HUES6 (cell line): ENCODE results near the gene SPOCK1.
"Not testable (repeated sequence)": the region's sequence is repeated elsewhere in the genome, so short reads cannot be mapped to it uniquely, and the experiment has no call there.

Source experiments
- H3K27ac ChIP-seq: 2 replicates; pipeline ENCODE4 v1.7.0; 2013; ENCODE audit warnings: low read depth, mild to moderate bottlenecking, low read length, inconsistent platforms
- H3K27me3 ChIP-seq: 2 replicates; pipeline ENCODE4 v1.6.1; 2013; ENCODE audit warnings: low read length; ENCODE audit not compliant: control insufficient read depth, insufficient read depth
- H3K36me3 ChIP-seq: 2 replicates; pipeline ENCODE4 v1.6.1; 2013; ENCODE audit warnings: low read length; ENCODE audit not compliant: control insufficient read depth, insufficient read depth
- H3K4me1 ChIP-seq: 2 replicates; pipeline ENCODE4 v1.6.1; 2013; ENCODE audit warnings: low read length; ENCODE audit not compliant: control insufficient read depth, insufficient read depth
- H3K4me3 ChIP-seq: 2 replicates; pipeline ENCODE4 v1.5.1; 2013; ENCODE audit warnings: low read depth, low read length
- H3K9ac ChIP-seq: one replicate; pipeline ENCODE4 v1.6.1; 2013; ENCODE audit warnings: mild to moderate bottlenecking, low read length
- H3K9me3 ChIP-seq: 2 replicates; pipeline ENCODE4 v1.6.1; 2013; ENCODE audit warnings: low read depth, low read length; ENCODE audit not compliant: control insufficient read depth, insufficient read depth

Gene SPOCK1

DNA sequence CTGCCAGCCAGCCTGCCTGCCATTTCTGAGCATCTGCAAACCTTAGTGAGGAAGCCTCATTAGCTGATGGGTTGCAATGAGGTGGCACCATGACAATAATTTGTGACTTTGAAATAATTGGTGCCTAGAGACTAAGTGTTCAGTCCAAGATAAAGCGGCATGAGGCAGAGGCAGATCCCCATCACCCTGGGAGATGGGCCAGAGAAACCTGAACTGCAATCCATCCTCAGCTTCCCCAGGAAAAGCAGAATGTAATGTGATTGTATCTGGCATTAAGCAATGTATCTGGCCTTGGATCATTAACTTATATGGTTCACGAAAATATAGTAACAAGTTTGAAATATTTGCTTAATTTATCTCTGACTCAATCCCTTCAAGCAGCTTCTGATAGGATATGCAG lies 101.0 kb downstream of the SPOCK1 start:
- no peak overlapping the region for H3K27ac ChIP-seq
- no peaks in the 10 kb centered on the region for H3K9me3 ChIP-seq
- H3K9ac ChIP-seq = no peak overlapping the region
- H3K4me3 ChIP-seq = no peak overlapping the region
- H3K4me1 ChIP-seq = no peaks in the 10 kb centered on the region
- peaks cover 10% of the 10 kb centered on the region; the same call in 1 of the 2 replicates for H3K27me3 ChIP-seq
- no peaks in the 10 kb centered on the region for H3K36me3 ChIP-seq

DNA sequence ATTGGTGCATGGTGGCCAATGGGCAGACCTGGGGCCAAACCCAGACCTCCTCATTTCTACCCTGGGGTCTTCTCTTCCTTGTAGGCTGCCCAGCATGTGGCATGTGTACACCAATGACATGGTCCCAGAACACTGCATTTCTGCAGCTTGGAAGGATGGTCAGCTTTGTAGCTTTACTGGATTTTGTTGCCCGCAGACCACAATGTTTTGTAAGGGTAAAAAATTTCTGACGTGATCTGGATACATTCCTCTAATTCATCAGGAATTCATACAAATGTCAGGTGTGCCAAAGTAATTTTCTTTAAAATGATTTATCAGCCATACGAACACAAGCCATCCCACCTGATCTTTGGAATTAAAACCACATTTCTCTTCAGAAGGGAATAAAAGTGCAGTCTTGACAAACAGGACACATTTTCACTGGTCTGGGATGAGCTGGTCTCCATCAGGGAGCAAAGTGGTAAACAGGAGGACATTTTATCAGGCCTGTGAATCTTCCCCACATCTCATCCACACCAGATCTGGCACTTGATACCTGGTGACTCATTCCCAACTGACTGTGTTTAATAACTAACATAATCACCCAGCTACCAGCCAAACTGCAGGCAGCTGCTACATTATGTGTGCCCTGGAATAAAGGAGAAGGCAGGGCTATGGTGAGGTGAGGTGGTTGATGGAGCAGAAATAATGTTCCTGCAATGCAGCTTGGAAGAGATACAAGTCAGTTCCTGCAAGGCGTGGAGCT lies 103.9 kb downstream of the SPOCK1 start:
- Histone ChIP-seq H3K9ac (no peak overlapping the region), H3K27me3 (peaks cover 9% of the 10 kb centered on the region; the same call in 1 of the 2 replicates), H3K9me3 (no peaks in the 10 kb centered on the region), H3K27ac (no peak overlapping the region), H3K4me1 (no peaks in the 10 kb centered on the region), H3K4me3 (no peak overlapping the region), H3K36me3 (no peaks in the 10 kb centered on the region)

DNA sequence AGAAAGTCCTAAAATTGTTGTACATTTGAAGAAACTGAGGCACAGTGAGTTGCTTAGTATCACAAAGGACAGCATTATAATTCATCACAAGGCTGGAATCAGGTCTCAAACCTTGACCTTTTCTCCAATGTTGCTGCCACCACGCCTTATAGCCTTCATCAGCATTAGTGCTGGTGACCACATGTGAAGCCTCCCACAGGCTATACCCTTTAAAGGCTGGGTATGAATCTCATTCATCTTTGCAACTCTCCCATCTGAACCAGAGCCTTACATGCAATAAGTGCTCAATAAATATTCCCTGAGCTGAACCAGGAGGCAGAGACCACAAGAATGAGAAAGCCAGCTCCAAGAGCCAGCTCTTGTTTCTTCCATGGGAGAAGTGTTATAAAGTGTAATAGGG lies 104.7 kb downstream of the SPOCK1 start:
- Histone ChIP-seq H3K4me3 (no peak overlapping the region), H3K9ac (no peak overlapping the region), H3K36me3 (no peaks in the 10 kb centered on the region), H3K27ac (no peak overlapping the region), H3K27me3 (peaks cover 11% of the 10 kb centered on the region), H3K9me3 (no peaks in the 10 kb centered on the region), H3K4me1 (no peaks in the 10 kb centered on the region)

- Histone ChIP-seq H3K36me3 (no peaks in the 10 kb centered on the region), H3K4me1 (no peaks in the 10 kb centered on the region), H3K27ac (no peak overlapping the region), H3K9me3 (no peaks in the 10 kb centered on the region), H3K4me3 (no peak overlapping the region), H3K9ac (no peak overlapping the region), H3K27me3 (peaks cover 21% of the 10 kb centered on the region)
Measured at GRCh38 chr5:137393196-137393993, 105.7 kb downstream of the SPOCK1 start.

DNA sequence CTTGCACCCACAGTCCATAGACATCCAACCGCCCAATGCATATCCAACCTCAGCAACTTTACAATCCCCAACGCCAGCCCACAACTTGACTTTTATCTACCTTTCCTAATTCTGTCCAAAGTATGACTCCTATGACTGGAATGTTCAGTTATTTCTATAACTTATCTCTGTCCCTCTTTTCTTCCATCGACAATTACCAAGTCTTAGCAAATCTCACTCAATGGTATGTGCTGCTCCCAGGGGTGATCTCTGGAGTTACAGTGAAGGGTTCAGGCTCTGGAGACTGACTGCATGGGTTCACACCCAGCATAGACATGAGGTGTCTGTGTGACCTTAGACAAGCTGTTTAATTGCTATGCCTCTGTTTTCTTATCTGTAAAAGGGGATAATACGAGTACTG lies 106.9 kb downstream of the SPOCK1 start:
- H3K4me1 ChIP-seq = no peaks in the 10 kb centered on the region

DNA sequence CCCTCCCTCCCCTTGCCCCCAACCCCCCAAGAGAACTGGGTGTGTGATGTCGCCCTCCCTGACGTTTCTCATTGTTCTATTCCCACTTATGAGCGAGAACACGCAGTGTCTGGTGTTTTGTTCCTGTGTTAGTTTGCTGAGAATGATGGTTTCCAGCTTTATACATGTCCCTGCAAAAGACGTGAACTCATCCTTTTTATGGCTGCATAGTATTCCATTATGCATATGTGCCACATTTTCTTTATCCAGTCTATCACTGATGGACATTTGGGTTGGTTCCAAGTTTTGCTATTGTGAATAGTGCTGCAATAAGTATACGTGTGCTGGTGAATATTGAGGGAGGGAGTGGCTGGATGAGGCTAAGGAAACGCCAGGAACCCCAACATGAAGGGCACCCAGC lies 108.1 kb downstream of the SPOCK1 start:
- not testable (repeated sequence) for H3K9ac ChIP-seq, H3K27ac ChIP-seq, H3K4me1 ChIP-seq, H3K36me3 ChIP-seq, H3K9me3 ChIP-seq, H3K4me3 ChIP-seq
- peaks cover 18% of the 10 kb centered on the region for H3K27me3 ChIP-seq

More for the DNA sequence above, 106.9 kb downstream of the SPOCK1 start:
- no peak overlapping the region for H3K4me3 ChIP-seq
- no peaks in the 10 kb centered on the region for H3K9me3 ChIP-seq
- no peak overlapping the region for H3K27ac ChIP-seq
- no peak overlapping the region for H3K9ac ChIP-seq
- H3K27me3 ChIP-seq = peaks cover 22% of the 10 kb centered on the region
- no peaks in the 10 kb centered on the region for H3K36me3 ChIP-seq

DNA sequence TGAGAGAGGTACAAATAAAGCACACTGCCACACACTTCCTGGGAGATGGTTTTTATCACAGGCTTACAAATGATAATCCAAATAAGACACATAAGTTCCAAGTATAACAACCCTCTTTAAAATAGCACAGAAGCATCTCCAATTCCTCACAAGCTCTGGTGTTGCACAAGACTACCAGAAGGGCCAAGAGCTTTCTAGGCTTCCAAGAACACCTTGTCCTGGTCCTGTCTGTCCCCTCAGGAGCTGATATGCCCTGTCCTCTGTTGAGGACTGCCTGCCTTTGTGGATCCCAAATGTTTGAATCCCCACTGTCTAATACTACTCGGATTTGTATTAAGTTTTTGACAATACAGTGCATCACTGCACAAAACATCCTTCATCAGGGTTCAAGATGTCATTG lies 110.1 kb downstream of the SPOCK1 start:
- no peak overlapping the region for H3K27ac ChIP-seq
- H3K36me3 ChIP-seq = no peaks in the 10 kb centered on the region
- H3K27me3 ChIP-seq = peaks cover 18% of the 10 kb centered on the region
- no peak overlapping the region for H3K4me3 ChIP-seq
- H3K9ac ChIP-seq = no peak overlapping the region
- no peaks in the 10 kb centered on the region for H3K9me3 ChIP-seq
- no peaks in the 10 kb centered on the region for H3K4me1 ChIP-seq

DNA sequence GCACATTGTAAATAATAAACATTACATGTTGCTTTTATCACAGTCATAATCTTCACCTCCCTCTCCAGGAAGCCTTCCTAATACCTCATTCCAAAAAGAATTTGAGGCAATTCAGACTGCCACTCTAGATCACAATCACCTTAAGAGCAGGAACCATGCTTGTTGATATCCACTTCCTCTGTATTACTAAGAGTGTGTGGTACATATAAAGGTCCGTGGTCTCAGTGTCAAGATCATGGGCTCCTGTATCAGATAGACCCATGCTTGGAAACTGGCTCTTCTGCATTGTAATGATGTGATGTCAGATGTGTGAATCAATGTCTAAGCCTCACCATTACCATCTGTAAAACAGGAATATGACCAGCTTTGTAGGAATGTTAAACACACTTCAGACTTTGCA lies 114.1 kb downstream of the SPOCK1 start:
- no peaks in the 10 kb centered on the region for H3K4me1 ChIP-seq
- H3K27ac ChIP-seq = no peak overlapping the region
- H3K9ac ChIP-seq = no peak overlapping the region
- H3K36me3 ChIP-seq = no peaks in the 10 kb centered on the region
- no peak overlapping the region for H3K4me3 ChIP-seq
- H3K9me3 ChIP-seq = peaks cover 24% of the 10 kb centered on the region
- peaks cover 18% of the 10 kb centered on the region for H3K27me3 ChIP-seq

DNA sequence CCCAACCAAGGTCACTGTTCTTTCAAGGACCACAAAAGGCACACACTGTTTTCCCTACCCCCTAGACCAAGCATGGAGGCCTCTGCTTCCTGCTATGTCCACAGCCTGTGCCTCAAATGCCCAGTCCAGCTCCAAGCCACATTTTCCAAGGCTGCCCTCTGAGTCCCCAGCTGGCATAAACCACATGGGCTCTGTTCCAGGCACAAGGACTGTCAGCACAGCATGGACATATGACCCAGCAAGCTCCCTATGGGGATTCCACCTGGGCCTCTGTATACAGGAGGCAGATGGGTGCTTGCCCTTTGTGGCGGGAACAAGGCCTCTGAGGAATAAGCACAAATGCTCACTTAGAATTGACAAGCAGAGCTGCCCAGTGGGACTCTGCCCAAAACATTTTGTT lies 115.2 kb downstream of the SPOCK1 start:
- H3K9me3 ChIP-seq = peaks cover 26% of the 10 kb centered on the region
- no peak overlapping the region for H3K27ac ChIP-seq
- no peak overlapping the region for H3K4me3 ChIP-seq
- no peaks in the 10 kb centered on the region for H3K36me3 ChIP-seq
- H3K27me3 ChIP-seq = peaks cover 6% of the 10 kb centered on the region
- H3K4me1 ChIP-seq = no peaks in the 10 kb centered on the region
- no peak overlapping the region for H3K9ac ChIP-seq

DNA sequence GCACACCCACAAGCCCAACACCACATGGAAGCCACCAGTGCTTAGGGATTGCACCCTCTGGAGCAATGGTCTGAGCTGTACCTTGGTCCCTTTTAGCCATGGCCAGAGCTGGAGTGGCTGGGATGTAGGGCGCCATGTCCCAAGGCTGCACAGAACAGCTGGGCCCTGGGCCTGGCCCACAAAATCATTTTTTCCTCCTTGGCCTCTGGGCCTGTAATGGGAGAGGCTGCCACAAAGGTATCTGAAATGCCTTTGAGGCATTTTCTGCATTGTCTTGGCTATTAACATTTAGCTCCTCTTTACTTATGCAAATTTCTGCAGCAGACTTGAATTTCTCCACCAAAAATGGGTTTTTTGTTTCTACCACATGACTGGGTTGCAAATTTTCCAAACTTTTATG lies 117.6 kb downstream of the SPOCK1 start:
- Histone ChIP-seq H3K9me3 (peaks cover 26% of the 10 kb centered on the region), H3K4me3 (no peak overlapping the region), H3K27me3 (no peaks in the 10 kb centered on the region), H3K9ac (no peak overlapping the region), H3K4me1 (no peaks in the 10 kb centered on the region), H3K27ac (no peak overlapping the region), H3K36me3 (no peaks in the 10 kb centered on the region)

DNA sequence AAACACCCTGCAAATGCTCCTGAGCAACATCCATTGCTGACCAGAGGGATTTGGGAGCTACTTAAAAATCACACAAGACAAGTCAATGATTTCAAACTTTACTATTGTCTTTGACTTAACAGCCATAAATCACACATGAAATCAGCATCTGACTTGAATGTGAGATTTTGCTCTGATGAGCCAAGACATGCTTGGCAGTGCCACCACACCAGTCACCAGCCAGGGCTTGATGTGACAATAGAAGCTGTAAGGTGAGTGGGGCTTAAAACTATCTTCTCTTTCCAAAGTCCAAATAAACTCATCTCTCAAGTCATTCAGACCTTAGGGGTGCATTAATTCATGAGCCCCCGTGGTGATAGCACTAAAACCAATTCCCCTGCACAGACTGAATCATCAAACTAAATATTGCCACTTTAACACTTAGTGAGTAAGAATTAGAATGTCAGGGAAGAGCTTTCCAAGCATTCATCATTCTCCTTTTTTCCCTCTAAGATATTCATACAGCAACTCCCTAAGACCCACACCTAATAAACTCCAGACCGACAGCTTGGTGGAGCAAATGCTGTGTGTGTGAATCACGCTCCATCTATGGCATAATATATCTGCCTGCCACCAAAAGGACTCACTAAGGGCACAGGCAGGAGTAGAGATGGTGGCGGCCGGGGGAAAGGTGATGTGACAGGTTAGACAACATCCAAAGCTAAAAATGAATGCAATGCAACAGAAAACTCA lies 119.4 kb downstream of the SPOCK1 start:
- Histone ChIP-seq H3K4me3 (no peak overlapping the region), H3K27me3 (no peaks in the 10 kb centered on the region), H3K9me3 (peaks cover 26% of the 10 kb centered on the region), H3K36me3 (no peaks in the 10 kb centered on the region), H3K4me1 (no peaks in the 10 kb centered on the region; the same call in 1 of the 2 replicates), H3K9ac (no peak overlapping the region), H3K27ac (no peak overlapping the region)
